Gastrocnemius medialis (tissue), 4 donors: ENCODE measurements around the gene PKP2. TPM values are rescaled to one million over a fixed set of nuclear protein-coding genes. Genes with fewer than 3 reads are reported as not detected.
"Not testable (repeated sequence)": the region's sequence is repeated elsewhere in the genome, so short reads cannot be mapped to it uniquely, and the experiment has no call there.

Experiments
- ATAC-seq, 2 donors: fragments of 150-250 bp; one replicate each; pipeline ENCODE4 v1.9.1; 2016
- DNase-seq, 2 donors: peaks; one replicate each; pipeline ENCODE4 v3.0.0-alpha.2; 2019
- H3K27ac ChIP-seq, 4 donors: fragments of 200-600 bp; sonication (generic); 1 replicate in 1 of 4; 2 replicates in 3 of 4; pipeline ENCODE4 v1.5.1; 2016 to 2018; ENCODE audit warnings: mild to moderate bottlenecking in 2 of 4, moderate library complexity in 1 of 4
- H3K27me3 ChIP-seq, 3 donors: fragments of 200-600 bp; sonication (generic) in 2 of 3; 1 replicate in 1 of 3; 2 replicates in 2 of 3; pipeline versions ENCODE4 v1.5.1 to v1.6.0; 2016 to 2019; ENCODE audit warnings: mild to moderate bottlenecking in 1 of 3, moderate library complexity in 1 of 3
- H3K36me3 ChIP-seq, 2 donors: fragments of 200-600 bp; sonication (generic) in 1 of 2; one replicate each; pipeline ENCODE4 v1.5.1; 2017 to 2018
- H3K4me1 ChIP-seq, 2 donors: fragments of 200-600 bp; sonication (generic) in 1 of 2; one replicate each; pipeline ENCODE4 v1.5.1; 2016 to 2017; ENCODE audit warnings: mild to moderate bottlenecking in 2 of 2
- H3K4me3 ChIP-seq, 4 donors: fragments of 200-600 bp; sonication (generic) in 3 of 4; 1 replicate in 1 of 4; 2 replicates in 3 of 4; pipeline ENCODE4 v1.5.1; 2016 to 2019; ENCODE audit warnings: mild to moderate bottlenecking in 2 of 4
- H3K9me3 ChIP-seq, 3 donors: fragments of 200-600 bp; sonication (generic) in 2 of 3; 1 replicate in 1 of 3; 2 replicates in 2 of 3; pipeline ENCODE4 v1.5.1; 2016 to 2019
- POLR2A ChIP-seq, 2 donors: fragments of 450-650 bp; IDR thresholded peaks; one replicate each; pipeline ENCODE4 v1.6.1; 2017; ENCODE audit warnings: antibody characterized with exemption in 2 of 2, mild to moderate bottlenecking in 2 of 2, moderate library complexity in 2 of 2
- in situ Hi-C, 4 donors: fragments of 200-750 bp; cut with MboI; loops; one replicate each; pipeline versions ENCODE4 v1.15.0 to v1.8.0; 2017; ENCODE audit warnings: low sequenced_read_pairs in 4 of 4
- intact Hi-C: fragments of 100-400 bp; cut with DNase I; formaldehyde crosslinking; loops from one replicate; pipeline ENCODE4 v1.15.1; 2023; ENCODE audit warnings: low total_unique reads
- total RNA-seq, 4 donors: library from RNA; depleted of rRNA; stranded (reverse); fragments of >200 nt; gene quantifications; one replicate each; pipeline versions ENCODE4 v1.1.0 to v1.2.3, GENCODE V29; 2016
- TF ChIP-seq, protein P1 (sequence below), 5 experiments: fragments of 450-650 bp in 3 of 5; fragments of 200-600 bp in 2 of 5; sonication (generic) in 2 of 5; IDR thresholded peaks in 4 of 5; conservative IDR thresholded peaks in 1 of 5; 1 replicate in 4 of 5; 2 replicates in 1 of 5; pipeline ENCODE4 v1.5.1; 2016 to 2019; ENCODE audit warnings: antibody characterized with exemption in 5 of 5, mild to moderate bottlenecking in 3 of 5, moderate library complexity in 3 of 5

PKP2 gene
- total RNA-seq, 4 donors from 2014 or later = 3.5 to 7.2 (median 4.1) TPM

DNA sequence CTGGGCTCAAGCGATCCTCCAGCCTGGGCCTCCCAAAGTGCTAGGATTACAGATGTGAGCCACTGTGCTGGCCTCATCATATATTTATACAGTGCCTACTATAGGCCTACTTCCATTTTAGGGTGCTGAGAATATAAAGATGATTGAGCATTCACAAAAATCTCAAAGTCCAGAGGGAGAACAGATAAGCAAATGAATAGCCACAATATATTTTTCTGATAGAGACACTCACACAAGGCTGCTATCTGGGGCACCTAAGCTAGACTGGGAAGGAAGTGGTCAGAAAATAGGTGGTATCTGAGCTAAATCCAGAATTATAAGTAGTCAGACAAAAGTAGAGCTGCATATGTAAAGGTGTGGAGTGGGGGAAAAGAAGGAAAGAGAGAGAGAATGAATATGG is 21.6 kb downstream of the PKP2 start:
- ATAC-seq = no peak

DNA sequence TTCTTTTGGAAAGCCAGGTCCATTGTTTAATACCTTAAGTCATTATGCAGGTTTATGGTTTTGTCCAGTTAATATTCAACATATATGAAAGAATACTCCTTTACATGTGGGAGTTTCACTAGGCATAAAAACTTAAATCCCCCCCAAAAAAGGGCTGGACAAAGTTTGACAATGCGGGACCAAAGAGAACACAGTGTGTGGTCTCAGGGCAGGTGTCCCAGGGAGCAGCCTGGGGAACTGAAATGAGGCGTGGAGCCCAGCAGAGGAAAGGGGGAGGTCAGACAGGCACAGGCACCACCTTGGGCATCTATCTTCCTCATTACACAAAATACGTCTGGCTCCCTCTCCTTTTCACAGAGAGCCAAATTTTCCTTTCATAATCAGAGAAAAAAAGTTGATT is 22.5 kb downstream of the PKP2 start:
- H3K27ac ChIP-seq = no peak overlapping the region
- DNase-seq = no peak
- no peaks in the 10 kb centered on the region for H3K4me1 ChIP-seq
- H3K9me3 ChIP-seq = no peaks in the 10 kb centered on the region
- intact Hi-C loops = no loop called here
- no peaks in the 10 kb centered on the region for H3K27me3 ChIP-seq
- no peaks in the 10 kb centered on the region for H3K36me3 ChIP-seq
- in situ Hi-C loops = no loop called here
- no peak overlapping the region for H3K4me3 ChIP-seq
- ATAC-seq = no peak
- TF ChIP-seq POLR2A (IDR thresholded peaks at IDR 0.05) = no peak
- TF ChIP-seq, protein P1, sequence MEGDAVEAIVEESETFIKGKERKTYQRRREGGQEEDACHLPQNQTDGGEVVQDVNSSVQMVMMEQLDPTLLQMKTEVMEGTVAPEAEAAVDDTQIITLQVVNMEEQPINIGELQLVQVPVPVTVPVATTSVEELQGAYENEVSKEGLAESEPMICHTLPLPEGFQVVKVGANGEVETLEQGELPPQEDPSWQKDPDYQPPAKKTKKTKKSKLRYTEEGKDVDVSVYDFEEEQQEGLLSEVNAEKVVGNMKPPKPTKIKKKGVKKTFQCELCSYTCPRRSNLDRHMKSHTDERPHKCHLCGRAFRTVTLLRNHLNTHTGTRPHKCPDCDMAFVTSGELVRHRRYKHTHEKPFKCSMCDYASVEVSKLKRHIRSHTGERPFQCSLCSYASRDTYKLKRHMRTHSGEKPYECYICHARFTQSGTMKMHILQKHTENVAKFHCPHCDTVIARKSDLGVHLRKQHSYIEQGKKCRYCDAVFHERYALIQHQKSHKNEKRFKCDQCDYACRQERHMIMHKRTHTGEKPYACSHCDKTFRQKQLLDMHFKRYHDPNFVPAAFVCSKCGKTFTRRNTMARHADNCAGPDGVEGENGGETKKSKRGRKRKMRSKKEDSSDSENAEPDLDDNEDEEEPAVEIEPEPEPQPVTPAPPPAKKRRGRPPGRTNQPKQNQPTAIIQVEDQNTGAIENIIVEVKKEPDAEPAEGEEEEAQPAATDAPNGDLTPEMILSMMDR (IDR thresholded peaks at IDR 0.05 in 4 of 5, conservative IDR thresholded peaks at IDR 0.05 in 1 of 5) = no peak

More for the DNA sequence above, 21.6 kb downstream of the PKP2 start:
- DNase-seq = no peak
- intact Hi-C loops (no loop called here), in situ Hi-C loops (loop anchor here in 1 of 4 donors (25.0 kb wide), 1 partner anchor 88 kb away; no protein-coding TSS in a partner anchor)
- no peak for TF ChIP-seq POLR2A (IDR thresholded peaks at IDR 0.05)
- TF ChIP-seq, protein P1 (IDR thresholded peaks at IDR 0.05 in 4 of 5, conservative IDR thresholded peaks at IDR 0.05 in 1 of 5) = no peak
- Histone ChIP-seq H3K27ac (no peak overlapping the region), H3K4me3 (no peak overlapping the region), H3K4me1 (no peaks in the 10 kb centered on the region), H3K36me3 (no peaks in the 10 kb centered on the region), H3K27me3 (no peaks in the 10 kb centered on the region), H3K9me3 (no peaks in the 10 kb centered on the region)

DNA sequence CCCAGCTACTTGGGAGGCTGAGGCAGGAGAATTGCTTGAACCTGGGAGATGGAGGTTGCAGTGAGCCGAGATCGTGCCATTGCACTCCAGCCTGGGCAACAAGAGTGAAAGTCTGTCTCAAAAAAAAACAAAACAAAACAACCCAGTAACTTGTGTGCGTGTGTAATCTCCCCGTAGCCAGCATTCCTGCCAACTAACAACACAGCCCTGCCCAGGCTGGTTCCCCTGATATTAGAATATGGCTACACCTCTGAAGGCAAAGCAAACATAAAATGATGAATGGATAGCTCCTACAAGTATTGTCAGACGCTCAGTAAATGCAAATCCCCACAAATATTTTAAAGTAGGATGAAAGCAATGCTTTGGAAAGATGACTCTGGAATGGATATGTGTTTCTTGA is 24.2 kb downstream of the PKP2 start:
- H3K36me3 ChIP-seq, in situ Hi-C loops, DNase-seq, H3K4me3 ChIP-seq, ATAC-seq, H3K9me3 ChIP-seq, intact Hi-C loops, H3K27ac ChIP-seq, H3K27me3 ChIP-seq, H3K4me1 ChIP-seq: not testable (repeated sequence)

DNA sequence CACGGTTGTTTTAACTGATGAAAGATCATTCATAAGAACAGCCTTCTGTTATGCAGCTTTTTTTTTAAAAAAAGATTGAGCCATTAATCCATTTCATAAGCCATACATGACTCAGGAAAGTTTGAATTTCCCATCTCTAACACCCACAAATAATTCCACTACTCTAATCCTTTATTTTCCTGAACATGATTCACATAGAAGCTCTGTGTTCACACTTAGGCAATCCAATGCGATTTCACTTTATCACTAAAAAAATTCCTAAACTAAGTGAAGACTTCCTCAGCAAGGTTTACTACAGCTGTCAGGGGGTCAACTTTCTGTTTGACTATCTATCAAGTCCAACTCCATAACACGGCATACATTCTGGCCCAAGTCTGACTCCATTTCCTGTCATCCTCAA is 25.9 kb downstream of the PKP2 start:
- in situ Hi-C loops = no loop called here
- Histone ChIP-seq H3K9me3 (no peaks in the 10 kb centered on the region), H3K27ac (no peak overlapping the region), H3K4me3 (no peak overlapping the region), H3K27me3 (no peaks in the 10 kb centered on the region), H3K4me1 (no peaks in the 10 kb centered on the region), H3K36me3 (no peaks in the 10 kb centered on the region)
- intact Hi-C loops = no loop called here
- no peak for TF ChIP-seq POLR2A (IDR thresholded peaks at IDR 0.05)
- TF ChIP-seq, protein P1 (IDR thresholded peaks at IDR 0.05 in 4 of 5, conservative IDR thresholded peaks at IDR 0.05 in 1 of 5) = no peak
- ATAC-seq (no peak), DNase-seq (no peak)

DNA sequence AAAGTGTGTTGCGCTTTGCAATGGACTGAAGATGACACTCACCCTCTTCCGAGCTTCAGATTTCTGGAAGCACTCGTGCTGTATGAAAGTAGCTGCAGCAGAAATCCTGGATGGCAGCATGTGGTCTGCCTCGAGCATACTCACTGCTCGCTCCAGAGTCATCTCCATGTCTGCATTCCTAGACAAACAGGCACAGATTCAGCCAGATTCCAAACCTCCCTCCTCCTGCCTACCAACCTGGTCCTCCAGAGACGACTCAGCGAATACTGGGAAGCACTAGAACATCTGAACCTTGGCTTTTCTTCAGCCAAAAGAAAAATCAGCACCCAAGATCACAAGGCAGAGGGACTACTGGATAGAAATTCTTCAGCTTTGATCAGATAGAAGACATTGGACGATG is 27.7 kb downstream of the PKP2 start:
- H3K9me3 ChIP-seq = no peaks in the 10 kb centered on the region
- no peaks in the 10 kb centered on the region for H3K27me3 ChIP-seq
- ATAC-seq (no peak), DNase-seq (no peak)
- intact Hi-C loops = no loop called here
- H3K4me1 ChIP-seq = no peaks in the 10 kb centered on the region
- H3K4me3 ChIP-seq = no peak overlapping the region
- no peak overlapping the region for H3K27ac ChIP-seq
- TF ChIP-seq, protein P1 (IDR thresholded peaks at IDR 0.05 in 4 of 5, conservative IDR thresholded peaks at IDR 0.05 in 1 of 5) = no peak
- no peak for TF ChIP-seq POLR2A (IDR thresholded peaks at IDR 0.05)
- H3K36me3 ChIP-seq = no peaks in the 10 kb centered on the region
- in situ Hi-C loops = no loop called here
